DMS53 (cell line): ENCODE results near the gene FAT2.
"Not testable (repeated sequence)": the region's sequence is repeated elsewhere in the genome, so short reads cannot be mapped to it uniquely, and the experiment has no call there.

Experiments used
- DNase-seq: peaks from one replicate; lab custom pipeline; 2025; lab: John Stamatoyannopoulos, UW

FAT2 gene

DNA sequence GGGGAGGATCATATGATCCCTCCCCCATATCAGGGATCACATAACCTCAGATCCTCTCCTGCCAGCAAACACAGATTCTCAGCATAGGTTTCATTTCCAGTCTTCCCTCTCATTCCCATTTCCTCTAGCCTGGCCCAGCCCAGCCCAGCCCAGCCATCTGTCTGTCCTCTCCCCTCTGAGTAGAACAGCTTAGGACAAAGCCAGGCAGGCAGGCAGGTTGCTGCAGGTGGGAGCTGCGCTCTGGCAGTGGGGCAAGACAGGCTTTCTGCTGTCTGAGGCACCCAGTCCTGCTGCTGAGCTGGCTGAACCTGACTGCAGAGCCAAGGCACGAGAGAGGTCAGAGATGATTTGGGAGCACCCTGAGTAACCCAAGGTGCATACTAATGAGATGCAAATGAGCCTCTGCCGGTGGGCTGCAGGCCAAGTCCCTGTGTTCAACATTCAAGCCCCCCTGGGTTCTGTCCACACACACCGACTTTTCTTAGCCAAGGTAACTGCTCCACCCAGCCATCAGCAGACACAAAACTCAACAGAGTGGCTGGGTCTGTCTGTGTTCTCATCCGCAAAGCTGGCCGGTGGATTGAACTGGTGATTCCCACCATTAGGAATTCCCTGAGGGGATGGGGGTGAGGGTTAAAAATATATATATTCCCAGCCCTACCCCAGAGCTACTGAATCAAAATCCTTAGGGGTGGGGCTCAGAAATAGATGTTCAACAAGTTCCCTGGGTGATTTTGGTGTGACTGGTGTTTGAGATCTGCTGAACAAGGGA, 9.1 kb downstream of the FAT2 start:
- DNase-seq: peak; percentile 27

DNA sequence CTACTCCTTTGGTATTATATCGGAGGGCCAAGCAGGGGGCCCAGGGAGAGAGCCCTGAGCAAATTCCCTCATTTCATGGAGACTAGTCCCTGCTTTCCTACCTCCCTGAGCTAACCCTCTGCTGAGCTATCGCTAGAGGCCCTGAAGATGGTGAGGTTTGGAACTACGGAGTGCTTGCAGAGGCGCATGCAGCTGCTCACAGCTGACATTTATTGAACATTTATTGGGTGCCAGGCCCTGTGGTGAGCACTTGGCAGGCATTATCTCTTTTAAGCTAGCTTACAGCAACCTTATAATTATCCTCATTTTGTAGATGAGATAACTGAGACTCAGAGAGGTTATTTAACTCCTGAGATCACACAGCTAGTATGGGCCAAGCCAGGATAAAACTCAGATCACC, 9.8 kb downstream of the FAT2 start:
- no peak for DNase-seq

DNA sequence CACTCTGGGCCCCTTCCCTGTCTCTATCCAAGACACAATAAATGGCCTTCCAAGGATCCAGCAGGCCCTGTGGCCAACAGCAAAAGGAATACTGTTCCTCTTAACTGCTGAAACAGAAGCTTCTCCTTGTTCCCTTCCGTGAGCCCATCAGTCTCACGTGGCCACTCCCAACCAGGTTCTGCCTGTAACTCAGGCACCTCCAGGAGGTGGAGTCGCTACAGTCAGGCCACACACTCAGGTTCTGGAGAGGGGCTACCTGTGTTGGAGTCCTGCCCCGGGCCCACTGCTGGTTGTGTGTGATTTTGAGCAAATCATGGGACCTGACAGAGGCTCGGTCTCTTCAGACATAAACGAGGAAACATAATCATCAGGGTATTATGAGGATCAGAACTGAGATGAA, 10.3 kb downstream of the FAT2 start:
- DNase-seq: no peak

DNA sequence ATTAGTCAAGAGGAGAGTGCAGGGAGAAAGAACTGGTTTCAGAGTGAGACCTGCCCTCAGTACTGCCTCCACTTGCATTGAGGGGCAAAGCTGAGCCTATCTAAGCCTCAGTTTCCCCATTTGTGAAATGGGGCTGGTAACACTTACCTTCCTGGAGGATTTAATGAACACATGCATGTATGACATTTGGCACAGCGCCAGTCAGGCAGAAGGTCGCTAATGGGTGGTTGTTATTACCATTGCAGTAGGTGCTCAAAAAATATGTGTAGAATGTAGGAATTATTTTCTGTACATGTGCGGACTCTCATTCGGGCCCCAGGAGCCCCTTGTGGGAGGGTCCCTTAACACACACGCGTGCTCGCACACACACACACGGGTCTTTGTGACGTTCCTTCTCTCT, 10.9 kb downstream of the FAT2 start:
- DNase-seq: no peak

DNA sequence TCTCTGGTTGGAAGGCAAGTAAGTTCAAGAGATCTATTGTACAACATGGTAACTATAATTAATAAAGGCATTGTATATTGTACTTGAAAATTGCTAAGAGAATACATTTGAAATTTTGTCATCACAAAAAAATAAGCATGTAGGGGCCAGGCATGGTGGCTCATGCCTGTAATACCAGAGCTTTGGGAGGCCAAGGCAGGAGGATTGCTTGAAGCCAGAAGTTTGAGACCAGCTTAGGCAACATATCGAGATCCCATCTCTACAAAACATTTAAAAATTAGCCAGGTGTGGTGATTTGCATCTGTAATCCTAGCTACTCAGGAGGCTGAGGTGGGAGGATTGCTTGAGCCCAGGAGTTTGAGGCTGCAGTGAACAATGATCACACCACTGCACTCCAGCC, 12.0 kb downstream of the FAT2 start:
- DNase-seq: not testable (repeated sequence)

DNA sequence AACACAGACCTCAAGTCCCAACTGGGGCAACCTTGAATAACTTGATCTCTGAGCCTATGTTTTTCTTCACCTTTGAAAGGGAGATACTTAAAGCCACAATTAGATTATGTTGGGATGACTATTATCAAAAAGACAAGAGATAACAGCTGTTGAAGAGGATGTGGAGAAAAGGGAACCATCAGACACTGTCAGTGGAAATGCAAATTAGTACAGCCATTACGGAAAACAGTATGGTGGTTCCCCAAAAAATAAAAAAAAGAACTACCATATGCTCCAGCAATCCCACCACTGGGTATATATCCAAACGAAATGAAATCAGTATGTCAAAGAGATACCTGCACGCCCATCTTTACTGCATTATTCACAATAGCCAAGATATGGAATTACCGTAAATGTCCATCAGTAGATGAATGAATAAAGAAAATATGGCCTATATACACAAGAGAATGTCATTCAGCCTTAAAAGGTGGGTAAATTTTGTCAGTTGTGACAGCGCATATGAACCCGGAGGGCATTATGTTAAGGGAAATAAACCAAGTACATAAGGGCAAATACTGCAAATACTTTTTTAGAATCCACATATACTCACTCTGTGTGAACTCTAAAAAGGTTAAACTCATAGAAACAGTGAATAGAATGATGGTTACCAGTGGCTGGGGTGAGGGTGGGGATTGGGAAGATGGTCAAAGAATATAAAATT, 12.7 kb downstream of the FAT2 start:
- no peak for DNase-seq

DNA sequence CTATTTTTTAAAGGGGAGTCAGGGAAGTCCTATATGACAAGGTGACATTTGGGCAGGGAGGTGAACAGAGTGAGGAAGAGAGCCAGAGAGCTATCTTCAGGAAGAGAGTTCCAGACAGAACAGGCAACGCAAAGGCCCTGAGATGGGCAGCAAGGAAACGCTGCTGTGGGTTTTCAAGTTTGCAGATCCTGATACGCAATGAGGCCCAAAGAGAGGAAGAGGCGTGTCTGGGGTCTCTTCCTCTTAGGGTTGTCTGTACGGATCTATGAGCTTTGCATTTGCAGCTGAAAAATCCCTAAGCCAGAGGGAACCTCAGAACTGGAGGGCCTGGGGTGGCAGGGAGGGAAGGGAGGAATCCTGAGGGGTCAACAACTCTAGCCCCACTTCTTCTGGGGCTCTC, 13.6 kb downstream of the FAT2 start:
- no peak for DNase-seq

DNA sequence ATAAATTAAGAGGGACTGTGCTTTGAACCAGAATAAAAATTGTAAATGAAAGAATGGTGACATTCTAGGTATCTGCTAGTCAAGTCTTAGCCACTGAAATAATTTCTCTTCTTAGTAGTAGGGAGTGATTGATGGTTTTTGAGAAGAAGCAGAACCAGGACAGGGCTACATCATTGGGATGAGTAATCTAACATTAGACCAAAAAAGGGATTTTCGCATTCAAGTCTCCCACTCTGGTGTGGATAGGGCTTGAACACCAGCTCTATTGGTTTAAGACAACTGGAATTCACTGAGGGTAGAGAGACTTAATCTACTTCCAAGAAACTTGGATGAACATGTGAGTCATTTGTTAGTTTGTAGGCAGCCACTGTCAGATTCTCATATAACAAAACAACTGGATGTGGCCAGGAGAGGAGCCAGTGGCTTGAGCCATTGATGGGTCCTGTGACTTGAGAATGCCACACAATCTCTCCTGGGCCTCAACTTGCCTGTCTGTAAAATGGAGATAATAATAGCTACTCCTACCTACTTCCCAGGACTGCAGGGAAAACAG, 16.6 kb downstream of the FAT2 start:
- peak; percentile 12 for DNase-seq

DNA sequence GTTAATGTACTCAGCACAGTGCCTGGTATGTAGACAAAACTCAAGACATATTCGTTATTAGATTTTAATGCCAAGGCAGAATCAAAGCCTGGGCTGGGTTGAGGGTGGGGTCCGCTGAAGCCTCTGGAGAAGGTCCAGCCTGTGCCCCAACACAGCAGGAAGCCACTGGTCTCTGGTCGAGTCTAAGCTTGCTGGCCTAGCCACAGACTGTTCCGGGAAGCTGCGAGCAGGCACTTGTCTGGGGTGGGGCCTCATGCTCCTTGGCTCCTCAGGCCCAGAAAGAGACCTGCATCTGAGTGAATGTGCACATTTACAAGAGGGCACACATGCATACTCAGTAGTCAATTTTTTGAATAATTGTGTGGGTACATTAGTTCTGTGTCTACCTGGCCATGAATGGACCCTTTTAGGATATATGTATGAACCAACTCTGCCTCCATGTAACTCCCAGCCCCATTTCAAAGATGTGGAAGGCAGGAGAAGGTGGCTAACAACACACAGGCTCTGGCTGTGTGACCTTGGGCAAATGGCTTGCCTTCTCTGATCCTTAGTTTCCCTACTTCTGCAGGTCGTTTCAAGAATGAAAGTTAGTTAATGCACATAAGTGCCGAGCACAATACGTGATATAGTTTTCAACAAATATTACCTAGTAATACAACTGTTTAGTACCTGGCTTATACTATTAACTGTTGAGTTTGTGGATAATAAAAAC, 18.3 kb downstream of the FAT2 start:
- no peak for DNase-seq

DNA sequence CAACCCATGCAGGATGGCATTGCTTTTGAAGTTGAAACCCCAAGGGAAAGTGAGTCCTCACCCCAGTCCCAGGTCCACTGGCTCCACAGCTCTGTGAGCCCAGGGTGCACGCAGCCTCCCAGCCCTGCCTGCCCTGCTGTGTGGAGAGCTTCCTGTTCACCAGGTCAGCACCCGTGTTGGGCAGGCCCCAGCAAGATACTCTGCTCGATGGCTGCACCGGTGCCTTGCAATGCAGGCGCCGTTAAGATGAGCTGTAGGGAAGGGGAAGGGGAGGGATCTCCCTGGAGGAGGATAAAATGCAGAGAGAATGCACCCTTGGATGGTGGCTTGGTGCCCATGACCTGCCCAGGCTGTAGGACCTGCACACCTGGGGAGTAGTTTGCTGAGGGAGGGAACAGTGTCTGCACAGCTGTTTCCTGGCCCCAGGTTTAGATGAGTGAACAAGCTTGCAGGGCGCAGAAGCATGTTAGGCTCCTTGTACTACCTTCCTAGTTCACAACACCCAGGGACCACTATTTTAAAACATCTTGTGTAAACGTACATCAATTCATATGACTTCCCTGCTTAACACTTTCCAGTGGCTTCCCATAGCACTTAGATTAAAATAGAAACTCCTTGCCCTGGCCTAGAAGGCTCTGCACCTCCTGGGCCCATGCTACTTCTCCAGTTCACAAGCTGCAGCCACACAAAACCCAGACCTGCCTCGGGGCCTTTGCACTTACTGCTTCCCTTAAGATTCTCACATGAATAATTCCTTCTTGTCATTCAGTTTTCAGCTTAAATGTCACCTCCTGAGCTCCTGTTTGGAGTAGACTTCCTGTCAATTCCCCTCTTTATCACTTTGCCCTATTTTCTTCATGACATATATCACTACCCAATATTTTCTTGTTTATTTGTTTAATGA, 19.6 kb downstream of the FAT2 start:
- DNase-seq: peak; percentile 74

DNA sequence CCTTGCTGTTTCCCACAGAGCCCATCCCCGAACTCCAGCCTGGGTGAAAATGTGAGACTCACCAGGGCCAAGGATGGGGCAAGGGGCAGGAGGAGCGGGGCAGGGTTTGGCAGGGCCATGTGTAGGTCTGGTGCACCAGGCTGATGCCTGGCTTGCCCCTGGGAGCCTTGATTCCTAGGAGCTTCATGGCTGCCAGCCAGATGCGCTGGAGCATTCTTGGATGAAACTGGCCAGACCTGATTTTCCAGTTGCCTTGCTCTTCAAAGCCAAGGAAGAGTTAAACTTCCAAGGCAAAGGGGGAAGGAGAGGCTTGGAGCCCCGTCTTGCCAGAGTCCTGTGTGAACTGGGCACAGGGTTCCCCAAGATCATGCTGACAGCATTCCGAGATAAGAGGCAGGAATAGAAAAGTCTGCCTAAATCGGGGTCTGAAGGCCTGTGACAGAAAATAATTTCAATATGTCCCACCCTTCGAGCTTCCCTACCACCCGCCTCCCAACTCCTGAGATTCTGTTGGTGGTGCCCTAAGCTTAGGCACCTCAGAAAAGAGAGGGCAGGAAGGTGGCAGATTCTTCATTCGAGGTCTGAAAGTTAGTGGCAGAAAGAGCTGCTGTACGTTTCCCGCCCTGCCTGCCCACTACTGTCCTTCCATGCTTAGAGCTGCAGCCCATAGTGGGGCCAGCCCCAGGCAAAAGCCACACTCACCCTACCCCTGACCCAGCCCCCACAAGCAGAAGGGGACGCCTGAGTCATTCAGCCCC, 20.4 kb downstream of the FAT2 start:
- DNase-seq: peak; percentile 89

DNA sequence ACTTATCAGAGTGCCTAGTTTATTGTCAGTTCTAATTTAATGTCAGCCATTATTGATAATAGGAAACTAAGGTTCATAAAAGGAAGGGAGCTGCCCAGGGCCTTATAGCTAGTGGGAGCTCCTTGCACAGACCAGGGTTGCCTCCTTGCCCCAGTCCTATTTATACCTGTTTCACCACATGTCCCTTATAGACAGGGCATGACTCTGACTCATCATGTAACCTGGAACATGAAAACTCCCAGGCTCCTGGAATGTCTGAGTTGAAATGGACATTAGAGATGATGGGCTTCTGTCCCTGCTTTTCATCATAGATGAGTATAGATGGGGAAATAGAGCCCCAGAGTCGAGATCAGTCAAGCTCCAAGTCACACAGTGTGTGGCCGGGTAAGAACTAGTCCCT, 21.1 kb downstream of the FAT2 start:
- peak; percentile 75 for DNase-seq

DNA sequence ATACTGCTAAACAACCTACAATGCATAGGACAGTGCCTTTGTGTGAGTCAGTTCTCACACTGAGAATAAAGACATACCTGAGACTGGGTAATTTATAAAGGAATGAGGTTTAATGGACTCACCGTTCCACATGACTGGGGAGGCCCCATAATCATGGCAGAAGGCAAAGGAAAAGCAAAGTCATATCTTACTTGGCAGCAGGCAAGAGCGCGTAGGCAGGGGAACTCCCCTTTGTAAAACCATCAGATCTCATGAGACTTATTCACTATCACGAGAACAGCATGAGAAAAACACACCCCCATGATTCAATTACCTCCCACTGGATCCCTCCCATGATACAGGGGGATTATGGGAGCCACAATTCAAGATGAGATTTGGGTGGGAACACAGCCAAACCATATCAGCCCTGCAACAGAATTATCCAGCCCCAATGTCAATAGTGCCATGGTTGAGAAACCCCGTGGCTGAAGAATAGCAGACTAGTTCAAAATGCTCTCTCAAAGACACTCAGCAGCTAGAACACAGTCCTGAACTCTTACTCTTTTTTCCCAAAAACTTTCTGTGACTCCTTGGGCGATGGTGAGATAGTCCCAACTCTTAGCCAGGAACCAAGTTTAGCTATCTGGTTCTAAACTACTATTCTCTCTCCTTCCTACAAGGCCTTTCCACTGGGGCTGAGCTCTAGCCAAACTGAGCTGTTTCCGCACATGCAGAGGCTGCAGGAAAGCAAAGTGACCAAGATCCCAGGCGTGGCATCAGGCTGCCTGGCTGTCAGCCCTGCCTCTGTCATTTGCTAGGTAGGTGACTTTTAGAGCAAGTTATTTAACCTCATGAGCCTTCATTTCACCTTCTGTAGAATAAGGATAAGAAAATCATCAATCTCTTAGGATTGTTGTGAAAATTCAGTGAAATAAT, 21.7 kb downstream of the FAT2 start:
- DNase-seq: no peak

DNA sequence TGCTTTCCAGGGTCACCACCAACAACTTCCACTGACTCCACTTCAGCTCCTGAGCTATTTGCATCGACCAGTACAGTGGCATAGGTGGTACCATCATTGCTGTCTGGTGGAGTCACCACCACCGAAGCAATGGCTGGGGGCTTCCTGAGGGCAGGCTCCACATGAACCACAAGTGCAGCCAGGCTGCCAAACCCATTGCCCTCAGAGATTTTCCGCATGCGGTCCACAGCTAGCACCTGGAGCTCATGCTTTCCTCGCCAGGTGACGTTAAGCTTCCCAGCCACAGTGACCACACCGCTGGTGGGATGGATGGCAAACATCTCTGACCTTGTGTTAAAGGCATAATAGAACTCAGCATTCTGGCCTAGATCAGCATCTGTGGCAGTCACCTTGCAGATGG, 23.1 kb downstream of the FAT2 start:
- DNase-seq: no peak

DNA sequence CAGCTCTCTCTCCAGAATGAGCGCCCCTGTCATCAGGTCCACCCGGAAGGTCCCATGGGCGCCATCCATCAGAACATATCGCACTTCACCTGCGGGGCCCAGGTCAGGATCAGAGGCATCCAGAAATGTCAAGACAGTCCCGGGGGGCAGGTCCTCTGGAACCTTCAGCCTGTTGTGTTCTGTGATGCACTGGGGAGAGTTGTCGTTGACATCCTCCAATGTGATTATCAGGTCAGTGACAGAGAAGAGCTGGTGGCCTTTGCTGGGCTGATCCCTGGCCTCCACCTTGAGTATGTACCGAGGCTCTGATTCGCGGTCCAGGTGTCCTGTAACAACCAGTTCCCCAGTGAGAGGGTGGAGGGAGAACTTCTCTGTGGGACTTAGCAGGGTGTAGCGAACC, 25.2 kb downstream of the FAT2 start:
- DNase-seq: no peak

DNA sequence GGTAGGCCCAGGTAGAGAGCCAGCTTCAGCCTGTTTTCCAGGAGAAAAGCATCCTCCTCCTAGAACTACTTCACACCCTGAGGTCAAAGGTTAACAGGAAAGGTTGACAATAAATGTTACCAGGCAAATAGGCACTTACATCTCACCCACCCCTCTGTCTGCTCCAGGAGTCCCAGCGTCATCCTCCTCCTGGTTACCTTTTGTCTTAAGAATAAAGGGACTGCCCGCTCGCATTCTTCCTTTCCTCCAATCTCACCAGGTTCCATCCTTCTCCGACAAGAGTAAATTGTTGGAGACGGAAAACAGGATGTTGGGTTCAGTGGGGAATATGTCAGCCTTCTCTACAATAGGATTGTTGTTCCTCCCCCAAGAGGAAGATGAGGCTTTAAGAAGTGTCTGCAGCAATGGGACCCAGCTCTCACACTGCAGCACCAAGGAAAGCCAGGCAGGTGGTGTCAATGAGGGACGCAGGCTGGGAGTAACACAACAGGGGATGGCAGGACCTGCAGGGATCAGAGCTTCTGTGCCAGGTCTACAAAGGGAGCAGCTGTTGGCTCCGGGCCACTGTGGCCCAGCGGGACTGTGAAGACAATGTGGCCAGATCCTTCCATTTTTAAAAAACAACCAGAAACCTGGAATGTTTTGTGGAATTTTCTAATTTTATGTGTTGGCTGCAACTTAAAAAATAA, 29.0 kb downstream of the FAT2 start:
- peak; percentile 37 for DNase-seq

DNA sequence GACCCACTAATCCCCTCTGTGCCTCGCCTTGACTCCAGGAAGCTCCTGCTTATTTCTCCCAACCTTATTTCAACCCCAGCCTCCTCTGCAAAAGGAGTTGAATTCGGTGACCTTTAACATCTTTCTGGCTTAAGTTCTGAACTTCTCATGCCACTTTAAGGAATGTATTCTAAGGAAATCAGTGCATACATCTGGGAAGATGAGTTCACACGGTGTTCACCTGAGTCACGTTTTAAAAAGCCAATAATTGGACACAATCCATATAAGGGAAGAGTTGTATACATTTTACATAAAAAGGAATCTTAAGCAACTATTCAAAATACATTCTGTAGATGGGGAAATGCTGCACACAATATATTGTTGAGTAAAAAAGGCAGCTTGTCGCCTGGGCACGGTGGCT, 33.2 kb downstream of the FAT2 start:
- no peak for DNase-seq

DNA sequence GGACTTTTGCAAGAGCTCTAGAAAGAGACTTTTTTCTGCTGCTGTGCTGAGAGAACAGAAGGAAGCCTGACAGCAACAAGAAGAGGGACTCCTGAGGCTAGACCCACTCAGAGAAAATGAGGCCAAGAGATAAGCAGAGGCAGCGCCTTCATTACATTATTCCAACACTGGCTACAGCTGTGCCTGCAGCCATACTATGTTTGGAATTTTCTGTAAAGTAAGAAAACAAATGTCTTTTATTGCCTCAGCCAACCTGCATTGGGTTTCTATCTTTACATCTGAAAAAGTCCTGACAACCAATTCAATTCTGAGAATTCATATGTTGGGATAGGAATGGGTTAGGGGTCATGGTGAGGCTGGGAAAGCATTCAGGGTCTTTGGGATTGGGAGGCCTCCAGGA, 33.7 kb downstream of the FAT2 start:
- no peak for DNase-seq

DNA sequence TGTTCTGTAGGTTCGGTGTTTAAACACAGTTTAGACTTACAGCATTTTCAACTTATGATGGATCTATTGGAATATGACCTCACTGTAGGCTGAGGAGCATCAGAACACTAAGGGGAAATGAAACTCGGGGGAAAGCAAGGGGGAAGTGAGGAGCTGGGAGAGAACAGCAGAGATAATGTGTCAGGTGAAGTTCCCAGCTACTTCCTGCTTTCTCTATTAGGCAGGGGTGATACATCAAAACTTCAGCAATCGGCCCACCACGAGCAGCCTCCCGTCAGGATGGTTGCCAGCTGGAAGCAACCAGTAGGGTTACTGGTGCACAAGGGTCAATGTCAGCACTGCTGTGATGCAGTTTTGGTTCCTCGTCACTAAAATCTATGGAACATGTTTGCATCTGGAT, 34.3 kb downstream of the FAT2 start:
- DNase-seq: no peak
